DOHH2 (cell line): ENCODE measurements around the gene NEGR1.

Experiments used
- EZH2phosphoT487 ChIP-seq: fragments of 200-600 bp; sonication (generic); IDR thresholded peaks from 2 replicates; pipeline ENCODE4 v1.6.1; 2017; ENCODE audit warnings: borderline replicate concordance, mild to moderate bottlenecking, antibody characterized with exemption, low read length, moderate library complexity, mixed read lengths
- TF ChIP-seq, protein P1 (sequence below): fragments of 200-600 bp; sonication (generic); IDR thresholded peaks from one replicate; pipeline ENCODE4 v1.5.1; 2014; ENCODE audit warnings: antibody characterized with exemption, mild to moderate bottlenecking, low read depth, low read length; ENCODE audit not compliant: poor library complexity, severe bottlenecking

DNA sequence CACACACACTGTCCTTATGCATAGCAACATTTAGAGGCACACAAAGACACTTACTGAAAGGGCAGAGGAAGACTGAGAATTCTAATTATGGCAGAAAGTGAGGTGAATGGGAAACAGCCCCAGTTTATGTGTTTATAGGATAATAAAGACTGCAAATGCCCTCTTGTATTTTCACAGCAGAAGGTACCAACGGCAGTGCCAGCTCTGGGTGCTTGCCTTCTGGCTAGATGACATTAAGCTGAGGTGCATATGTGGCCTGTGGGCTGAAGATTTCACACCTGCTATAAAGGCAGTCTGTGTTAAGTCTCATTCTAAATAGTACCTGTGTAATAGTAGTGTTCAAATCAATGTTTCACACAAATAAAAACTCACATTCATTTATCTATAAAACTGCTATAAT, 854.3 kb downstream of the NEGR1 start:
- TF ChIP-seq, protein P1, sequence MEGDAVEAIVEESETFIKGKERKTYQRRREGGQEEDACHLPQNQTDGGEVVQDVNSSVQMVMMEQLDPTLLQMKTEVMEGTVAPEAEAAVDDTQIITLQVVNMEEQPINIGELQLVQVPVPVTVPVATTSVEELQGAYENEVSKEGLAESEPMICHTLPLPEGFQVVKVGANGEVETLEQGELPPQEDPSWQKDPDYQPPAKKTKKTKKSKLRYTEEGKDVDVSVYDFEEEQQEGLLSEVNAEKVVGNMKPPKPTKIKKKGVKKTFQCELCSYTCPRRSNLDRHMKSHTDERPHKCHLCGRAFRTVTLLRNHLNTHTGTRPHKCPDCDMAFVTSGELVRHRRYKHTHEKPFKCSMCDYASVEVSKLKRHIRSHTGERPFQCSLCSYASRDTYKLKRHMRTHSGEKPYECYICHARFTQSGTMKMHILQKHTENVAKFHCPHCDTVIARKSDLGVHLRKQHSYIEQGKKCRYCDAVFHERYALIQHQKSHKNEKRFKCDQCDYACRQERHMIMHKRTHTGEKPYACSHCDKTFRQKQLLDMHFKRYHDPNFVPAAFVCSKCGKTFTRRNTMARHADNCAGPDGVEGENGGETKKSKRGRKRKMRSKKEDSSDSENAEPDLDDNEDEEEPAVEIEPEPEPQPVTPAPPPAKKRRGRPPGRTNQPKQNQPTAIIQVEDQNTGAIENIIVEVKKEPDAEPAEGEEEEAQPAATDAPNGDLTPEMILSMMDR, result no peak
- no peak for TF ChIP-seq EZH2phosphoT487
